NCI-H1436 treated with DMSO at 0.1 percent for 48 hours (cell line): ENCODE results near the gene LCNL1.

Experiments used
- DNase-seq: peaks from one replicate; lab custom pipeline; 2025; lab: John Stamatoyannopoulos, UW

LCNL1 gene

GRCh38 chr9:137011907-137012675 lies 29.3 kb downstream of the LCNL1 start:
- DNase-seq = no peak

GRCh38 chr9:137012694-137013570 lies 30.1 kb downstream of the LCNL1 start:
- DNase-seq = no peak

- no peak for DNase-seq
Measured at GRCh38 chr9:137013571-137013940, 30.8 kb downstream of the LCNL1 start.

GRCh38 chr9:137014166-137014565 lies 31.4 kb downstream of the LCNL1 start:
- DNase-seq = no peak

GRCh38 chr9:137014776-137015539 lies 32.2 kb downstream of the LCNL1 start:
- no peak for DNase-seq

GRCh38 chr9:137015540-137015930 lies 32.7 kb downstream of the LCNL1 start:
- DNase-seq = no peak

GRCh38 chr9:137015976-137016375 lies 33.2 kb downstream of the LCNL1 start:
- DNase-seq = no peak

- no peak for DNase-seq
Measured at GRCh38 chr9:137016436-137016835, 33.6 kb downstream of the LCNL1 start.

- no peak for DNase-seq
Measured at GRCh38 chr9:137017071-137017470, 34.3 kb downstream of the LCNL1 start.

- no peak for DNase-seq
Measured at GRCh38 chr9:137017791-137018497, 35.2 kb downstream of the LCNL1 start.

- DNase-seq = no peak
Measured at GRCh38 chr9:137018761-137019559, 36.2 kb downstream of the LCNL1 start.

GRCh38 chr9:137019891-137020683 lies 37.3 kb downstream of the LCNL1 start:
- no peak for DNase-seq

GRCh38 chr9:137020771-137021567 lies 38.2 kb downstream of the LCNL1 start:
- DNase-seq = no peak

- DNase-seq = no peak
Measured at GRCh38 chr9:137021568-137021978, 38.8 kb downstream of the LCNL1 start.

- no peak for DNase-seq
Measured at GRCh38 chr9:137021979-137022661, 39.3 kb downstream of the LCNL1 start.

GRCh38 chr9:137022662-137023008 lies 39.8 kb downstream of the LCNL1 start:
- no peak for DNase-seq

GRCh38 chr9:137023157-137023556 lies 40.4 kb downstream of the LCNL1 start:
- DNase-seq = no peak

GRCh38 chr9:137023583-137023991 lies 40.8 kb downstream of the LCNL1 start:
- DNase-seq = no peak

- DNase-seq = peak; percentile 62
Measured at GRCh38 chr9:137025517-137025966, 42.7 kb downstream of the LCNL1 start.
